Stimulated activated CD4-positive, alpha-beta T cell treated with anti-CD3 and anti-CD28 coated beads, Interleukin-4, amount 100 ng/mL, for 4 hours (primary cell): Measurements from ENCODE around the gene EVC2.

Experiments
- DNase-seq, 2 experiments: peaks; one replicate each; pipeline ENCODE4 v3.0.0-alpha.2; 2020

The EVC2 gene

GRCh38 chr4:5708449-5709206, at the start of gene EVC2:
EVC2 (minus strand) TSS chr4:5708559; CDS start chr4:5708513, 46 bp downstream.
- peak; percentile 4 to 20 for DNase-seq

- no peak for DNase-seq
Observed at GRCh38 chr4:5757954-5758353, 49.6 kb upstream of the EVC2 start.

- DNase-seq: no peak
Observed at GRCh38 chr4:5757536-5757935, 49.2 kb upstream of the EVC2 start.

- DNase-seq: no peak
Observed at GRCh38 chr4:5757091-5757490, 48.7 kb upstream of the EVC2 start.

- DNase-seq: no peak
Observed at GRCh38 chr4:5756271-5756670, 47.9 kb upstream of the EVC2 start.

GRCh38 chr4:5755679-5756078, 47.3 kb upstream of the EVC2 start:
- no peak for DNase-seq

GRCh38 chr4:5755161-5755560, 46.8 kb upstream of the EVC2 start:
- DNase-seq: no peak

GRCh38 chr4:5754529-5754881, 46.1 kb upstream of the EVC2 start:
- DNase-seq: no peak

GRCh38 chr4:5753766-5754528, 45.6 kb upstream of the EVC2 start:
- no peak for DNase-seq

GRCh38 chr4:5753366-5753765, 45.0 kb upstream of the EVC2 start:
- no peak for DNase-seq

GRCh38 chr4:5752376-5753184, 44.2 kb upstream of the EVC2 start:
- no peak for DNase-seq

- no peak for DNase-seq
Observed at GRCh38 chr4:5751666-5752375, 43.5 kb upstream of the EVC2 start.

GRCh38 chr4:5750946-5751665, 42.7 kb upstream of the EVC2 start:
- DNase-seq: no peak

- no peak for DNase-seq
Observed at GRCh38 chr4:5750052-5750945, 41.9 kb upstream of the EVC2 start.

- no peak for DNase-seq
Observed at GRCh38 chr4:5749568-5749967, 41.2 kb upstream of the EVC2 start.

- DNase-seq: no peak
Observed at GRCh38 chr4:5747738-5748375, 39.5 kb upstream of the EVC2 start.

- DNase-seq: no peak
Observed at GRCh38 chr4:5746829-5747737, 38.7 kb upstream of the EVC2 start.

- DNase-seq: no peak
Observed at GRCh38 chr4:5746250-5746649, 37.9 kb upstream of the EVC2 start.

- DNase-seq: no peak
Observed at GRCh38 chr4:5742968-5743367, 34.6 kb upstream of the EVC2 start.

- no peak for DNase-seq
Observed at GRCh38 chr4:5742388-5742787, 34.0 kb upstream of the EVC2 start.
